ENCODE results near the gene ABCC1.

The ABCC1 gene

DNA sequence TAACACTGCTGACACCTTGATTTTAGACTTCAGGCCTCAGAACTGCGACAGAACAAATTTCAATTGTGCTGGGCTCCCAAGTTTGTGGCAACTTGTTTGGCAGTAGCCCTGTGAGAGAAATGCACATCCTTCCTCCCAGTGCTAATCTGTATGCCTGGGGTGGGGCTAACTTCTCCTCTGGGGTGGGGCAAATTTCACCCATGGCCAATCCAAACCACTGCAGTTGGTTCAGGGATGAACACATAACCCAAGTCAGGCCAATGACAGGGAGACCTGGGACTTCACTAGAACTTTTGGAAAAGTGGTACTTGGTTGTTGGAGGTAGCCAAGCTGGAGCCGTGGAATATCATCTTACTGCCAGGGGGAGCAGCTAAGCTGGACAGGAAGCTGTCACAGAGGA is 217.5 kb downstream of the ABCC1 start:
- TF ChIP-seq, protein P1, sequence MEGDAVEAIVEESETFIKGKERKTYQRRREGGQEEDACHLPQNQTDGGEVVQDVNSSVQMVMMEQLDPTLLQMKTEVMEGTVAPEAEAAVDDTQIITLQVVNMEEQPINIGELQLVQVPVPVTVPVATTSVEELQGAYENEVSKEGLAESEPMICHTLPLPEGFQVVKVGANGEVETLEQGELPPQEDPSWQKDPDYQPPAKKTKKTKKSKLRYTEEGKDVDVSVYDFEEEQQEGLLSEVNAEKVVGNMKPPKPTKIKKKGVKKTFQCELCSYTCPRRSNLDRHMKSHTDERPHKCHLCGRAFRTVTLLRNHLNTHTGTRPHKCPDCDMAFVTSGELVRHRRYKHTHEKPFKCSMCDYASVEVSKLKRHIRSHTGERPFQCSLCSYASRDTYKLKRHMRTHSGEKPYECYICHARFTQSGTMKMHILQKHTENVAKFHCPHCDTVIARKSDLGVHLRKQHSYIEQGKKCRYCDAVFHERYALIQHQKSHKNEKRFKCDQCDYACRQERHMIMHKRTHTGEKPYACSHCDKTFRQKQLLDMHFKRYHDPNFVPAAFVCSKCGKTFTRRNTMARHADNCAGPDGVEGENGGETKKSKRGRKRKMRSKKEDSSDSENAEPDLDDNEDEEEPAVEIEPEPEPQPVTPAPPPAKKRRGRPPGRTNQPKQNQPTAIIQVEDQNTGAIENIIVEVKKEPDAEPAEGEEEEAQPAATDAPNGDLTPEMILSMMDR (IDR thresholded peaks at IDR 0.05; ENCODE audit: low read depth, low read length) = no peak
- no peak overlapping the region for H3K4me3 ChIP-seq (ENCODE audit: low read depth, low read length)

DNA sequence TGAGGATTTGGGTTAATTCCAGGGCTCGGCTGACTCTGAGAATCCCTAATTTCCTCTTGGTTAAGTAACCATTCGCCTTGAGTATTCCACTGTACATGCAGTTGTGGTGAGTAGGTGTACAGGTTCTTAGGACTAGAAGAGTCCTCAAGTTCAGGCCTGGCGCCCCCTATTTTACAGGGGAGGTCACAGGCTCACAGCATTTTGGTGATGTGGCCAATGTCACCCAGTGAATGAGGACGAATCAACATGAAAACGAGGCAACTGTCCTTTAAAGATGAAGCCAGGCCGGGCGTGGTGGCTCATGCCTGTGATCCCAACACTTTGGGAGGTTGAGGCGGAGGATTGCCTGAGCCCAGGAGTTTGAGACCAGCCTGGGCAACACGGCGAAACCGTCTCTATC is 218.5 kb downstream of the ABCC1 start:
- H3K4me3 ChIP-seq (ENCODE audit: low read depth, low read length) = no peak overlapping the region
- TF ChIP-seq, protein P1 (IDR thresholded peaks at IDR 0.05; ENCODE audit: low read depth, low read length) = no peak

DNA sequence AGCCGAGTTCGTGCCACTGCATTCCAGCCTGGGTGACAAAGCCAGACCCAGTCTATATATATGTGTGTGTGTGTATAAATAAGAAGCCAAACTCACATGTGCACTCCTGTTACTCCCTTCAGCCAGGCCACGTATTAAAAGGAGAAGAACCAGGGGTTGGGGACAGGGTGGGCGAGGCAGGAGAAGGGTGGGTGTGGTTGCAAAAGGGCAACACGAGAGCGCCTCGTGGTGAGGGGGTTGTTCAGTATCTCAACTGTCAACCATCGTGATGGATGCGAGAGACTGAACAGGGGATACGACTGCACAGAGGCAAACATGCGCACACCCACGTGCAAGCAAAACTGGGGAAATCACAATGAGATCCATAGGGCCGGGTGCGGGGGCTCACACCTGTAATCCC is 219.0 kb downstream of the ABCC1 start:
- H3K4me3 ChIP-seq (ENCODE audit: low read depth, low read length) = no peak overlapping the region
- TF ChIP-seq, protein P1 (IDR thresholded peaks at IDR 0.05; ENCODE audit: low read depth, low read length) = no peak

DNA sequence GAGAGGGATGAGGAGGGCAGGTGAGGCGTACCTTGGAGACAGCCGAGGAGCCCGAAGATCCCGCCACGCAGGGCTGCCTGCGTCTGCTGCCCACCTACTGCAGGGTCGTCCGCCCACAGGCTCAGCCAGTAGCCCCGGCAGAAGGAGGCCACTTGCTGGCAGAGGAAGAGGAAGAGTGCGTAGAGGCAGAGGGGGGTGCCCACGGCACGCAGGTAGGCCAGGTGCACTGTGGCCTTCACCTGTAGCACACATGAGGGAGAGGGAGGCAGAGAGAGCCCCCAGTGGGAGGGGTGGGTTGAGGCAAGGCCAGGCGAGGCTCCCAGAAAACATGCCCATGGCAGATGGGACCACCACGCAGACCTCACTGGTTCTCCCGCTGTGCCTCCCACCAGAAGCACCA is 220.2 kb downstream of the ABCC1 start:
- TF ChIP-seq, protein P1 (IDR thresholded peaks at IDR 0.05; ENCODE audit: low read depth, low read length) = no peak
- no peak overlapping the region for H3K4me3 ChIP-seq (ENCODE audit: low read depth, low read length)

DNA sequence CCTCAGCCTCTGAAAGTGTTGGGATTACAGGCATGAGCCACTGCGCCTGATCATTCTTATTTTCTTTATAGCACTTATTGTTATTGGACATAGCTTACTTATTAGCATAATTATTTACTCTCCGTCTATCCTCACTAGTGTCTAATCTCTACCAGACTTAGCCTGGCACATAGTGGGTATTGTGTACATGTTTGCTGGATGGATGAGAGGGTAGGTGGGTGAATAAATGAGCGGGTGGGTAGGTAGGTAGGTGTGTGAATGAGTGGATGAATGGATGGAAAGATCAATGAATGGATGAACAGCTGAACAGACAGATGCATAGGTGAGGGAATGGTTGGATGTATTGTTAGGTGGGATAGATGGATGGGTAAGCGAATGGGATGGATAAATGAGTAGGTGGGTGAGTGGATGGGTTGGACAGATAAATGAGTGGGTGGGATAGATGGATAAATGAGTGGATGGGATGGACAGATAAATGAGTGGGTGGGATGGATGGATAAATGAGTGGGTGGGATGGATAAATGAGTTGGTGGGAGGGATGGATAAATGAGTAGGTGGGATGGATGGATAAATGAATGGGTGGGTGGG is 222.0 kb downstream of the ABCC1 start:
- TF ChIP-seq, protein P1 (IDR thresholded peaks at IDR 0.05; ENCODE audit: low read depth, low read length) = no peak
- H3K4me3 ChIP-seq (ENCODE audit: low read depth, low read length) = no peak overlapping the region

DNA sequence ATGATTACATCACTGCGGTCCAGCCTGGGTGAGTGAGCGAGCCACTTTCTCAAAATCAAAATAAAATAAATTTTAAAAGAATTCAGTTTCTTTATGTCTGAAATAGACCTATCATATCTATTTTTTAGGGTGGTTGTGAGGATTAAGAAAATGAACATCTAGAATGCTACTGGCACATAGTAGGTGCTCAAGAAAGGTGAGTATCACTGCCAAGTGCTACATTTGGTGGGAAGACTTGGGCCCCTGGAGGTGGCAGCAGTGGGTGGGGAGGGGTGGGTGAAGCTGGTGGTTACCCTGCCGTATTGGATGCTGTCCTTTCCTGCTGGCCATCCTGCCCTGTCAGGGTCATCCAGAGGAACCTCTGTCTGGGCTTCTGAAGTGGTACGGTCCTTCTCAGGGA is 223.6 kb downstream of the ABCC1 start:
- no peak overlapping the region for H3K4me3 ChIP-seq (ENCODE audit: low read depth, low read length)
- TF ChIP-seq, protein P1 (IDR thresholded peaks at IDR 0.05; ENCODE audit: low read depth, low read length) = no peak

DNA sequence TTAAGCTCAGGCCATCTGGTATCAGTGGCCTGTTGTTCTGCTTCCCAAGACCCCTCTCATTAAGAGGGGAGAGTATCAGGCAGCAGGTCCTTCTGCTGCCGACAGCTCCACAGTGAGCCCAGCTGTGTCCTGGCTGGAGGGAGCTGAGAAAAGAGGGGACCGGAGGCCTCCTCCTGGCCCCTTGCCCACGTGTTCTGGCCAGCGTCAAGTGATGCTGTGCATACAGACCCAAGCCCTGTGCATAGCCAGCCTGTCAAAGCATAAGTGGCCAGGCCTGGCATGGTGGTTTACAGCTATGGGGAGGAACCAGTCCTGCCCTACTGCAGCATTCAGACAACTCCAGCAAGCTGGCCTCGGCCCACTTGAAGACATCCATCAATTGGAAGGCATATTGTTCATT is 225.9 kb downstream of the ABCC1 start:
- TF ChIP-seq, protein P1 (IDR thresholded peaks at IDR 0.05; ENCODE audit: low read depth, low read length) = no peak
- H3K4me3 ChIP-seq (ENCODE audit: low read depth, low read length) = no peak overlapping the region

Data from WI38 (cell line).